DMS53 treated with DMSO at 0.1 percent for 48 hours (cell line): ENCODE results near the gene ATG12.
"Not testable (repeated sequence)": the region's sequence is repeated elsewhere in the genome, so short reads cannot be mapped to it uniquely, and the experiment has no call there.

Source experiments
- DNase-seq: peaks from one replicate; lab custom pipeline; 2025; ENCODE audit not compliant: unreplicated experiment; lab: John Stamatoyannopoulos, UW

Gene ATG12

GRCh38 chr5:115842952-115843351 lies 1.6 kb upstream of the ATG12 start:
- no peak for DNase-seq

GRCh38 chr5:115842089-115842935 lies 947 bp upstream of the ATG12 start:
- peak; percentile 48 for DNase-seq

DNA sequence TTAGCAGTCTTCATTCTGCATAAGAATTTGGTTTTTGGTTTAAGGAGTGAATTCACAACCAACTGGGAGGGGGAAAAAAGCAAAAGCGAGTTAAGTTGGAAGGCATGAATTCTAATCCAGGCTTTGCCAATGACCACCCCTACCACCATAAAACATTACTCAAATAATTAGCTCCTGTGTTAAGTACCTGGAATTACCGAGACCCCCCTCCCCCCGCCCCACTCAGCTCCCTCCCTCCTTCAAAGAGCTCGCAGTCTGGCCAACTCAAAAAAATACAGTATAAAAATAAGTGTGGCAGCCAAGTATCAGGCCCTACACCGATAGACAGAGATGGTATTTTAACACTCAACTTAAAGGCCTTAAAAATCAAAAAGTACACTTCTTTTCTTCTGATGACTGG lies 492 bp downstream of the ATG12 start:
- DNase-seq: no peak

DNA sequence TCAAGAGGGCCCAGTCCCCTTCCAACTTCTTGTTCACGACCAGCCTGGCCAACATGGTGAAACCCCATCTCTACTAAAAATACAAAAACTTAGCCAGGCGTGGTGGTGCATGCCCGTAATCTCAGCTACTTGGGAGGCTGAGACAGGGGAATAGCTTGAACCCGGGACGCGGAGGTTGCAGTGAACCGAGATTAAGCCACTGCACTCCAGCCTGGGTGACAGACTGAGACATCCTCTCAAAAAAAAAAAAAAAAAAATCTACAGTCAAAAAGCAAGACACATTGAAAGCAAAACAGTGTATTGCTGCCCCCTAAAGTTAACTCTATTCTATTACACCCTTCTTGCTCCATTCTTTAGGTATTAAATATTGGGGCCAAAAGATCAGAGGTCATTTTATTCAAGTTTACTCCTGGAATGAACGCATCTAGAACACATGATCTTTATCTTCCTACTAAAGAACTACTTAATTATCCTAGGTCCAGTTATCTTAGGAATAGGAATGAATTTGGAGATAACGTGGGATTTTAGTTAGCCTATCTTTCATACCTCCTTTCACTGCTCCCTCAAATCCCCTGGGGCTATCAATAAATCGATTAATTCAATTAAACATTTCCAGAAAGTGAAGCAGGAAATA lies 2.4 kb downstream of the ATG12 start:
- DNase-seq: peak; percentile 63

DNA sequence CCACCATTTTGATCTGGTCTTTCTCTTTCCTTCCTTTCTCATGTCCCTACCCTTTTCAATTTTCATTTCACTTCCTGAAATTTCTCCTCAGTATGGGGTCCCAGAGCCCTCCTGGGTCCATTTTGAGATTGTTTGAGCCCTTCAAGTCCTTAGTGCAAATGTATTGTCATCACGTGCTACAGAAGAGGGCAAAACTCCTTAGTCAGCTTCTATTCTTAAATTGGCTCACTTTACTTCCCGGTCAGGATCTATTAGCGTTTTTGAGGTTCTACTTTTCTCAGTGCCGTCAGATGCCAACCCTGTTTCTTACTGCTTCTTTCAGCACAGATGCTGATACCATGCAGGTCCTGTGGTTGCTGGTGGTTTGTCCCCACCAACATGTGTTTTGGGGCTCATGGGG lies 5.9 kb downstream of the ATG12 start:
- no peak for DNase-seq

- peak; percentile 57 for DNase-seq
These were observed 10.1 kb downstream of the ATG12 start for GRCh38 chr5:115831163-115831768.

DNA sequence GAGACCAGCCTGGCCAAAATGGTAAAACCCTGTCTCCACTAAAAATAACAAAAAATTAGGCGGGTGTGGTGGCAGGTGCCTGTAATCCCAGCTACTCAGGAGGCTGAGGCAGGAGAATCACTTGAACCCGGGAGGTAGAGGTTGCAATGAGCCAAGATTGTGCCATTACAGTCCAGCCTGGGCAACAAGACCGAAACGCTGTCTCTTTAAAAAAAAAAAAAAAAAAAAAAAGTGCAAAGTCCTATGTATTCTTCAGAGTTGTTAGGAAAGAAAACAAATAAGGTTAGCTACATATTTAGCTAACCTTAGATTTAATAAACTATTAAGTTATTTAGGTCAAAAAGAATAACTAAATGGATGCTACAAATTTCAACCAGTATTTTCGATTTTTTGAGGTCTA lies 11.5 kb downstream of the ATG12 start:
- DNase-seq: no peak

- DNase-seq: no peak
These were observed 15.4 kb downstream of the ATG12 start for GRCh38 chr5:115825948-115826347.

DNA sequence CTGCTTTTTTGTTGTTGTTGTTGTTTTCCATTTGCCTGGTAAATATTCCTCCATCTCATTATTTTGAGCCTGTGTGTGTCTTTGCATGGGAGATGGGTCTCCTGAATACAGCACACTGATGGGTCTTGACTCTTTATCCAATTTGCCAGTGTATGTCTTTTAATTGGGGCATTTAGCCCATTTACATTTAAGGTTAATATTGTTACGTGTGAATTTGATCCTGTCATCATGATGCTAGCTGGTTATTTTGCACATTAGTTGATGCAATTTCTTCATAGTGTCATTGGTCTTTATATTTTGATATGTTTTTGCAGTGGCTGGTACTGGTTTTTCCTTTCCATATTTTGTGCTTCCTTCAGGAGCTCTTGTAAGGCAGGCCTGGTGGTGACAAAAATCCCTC lies 16.4 kb downstream of the ATG12 start:
- DNase-seq: not testable (repeated sequence)

GRCh38 chr5:115820846-115821245 lies 20.5 kb downstream of the ATG12 start:
- DNase-seq: no peak

- DNase-seq: no peak
These were observed 22.5 kb downstream of the ATG12 start for GRCh38 chr5:115818821-115819220.

DNA sequence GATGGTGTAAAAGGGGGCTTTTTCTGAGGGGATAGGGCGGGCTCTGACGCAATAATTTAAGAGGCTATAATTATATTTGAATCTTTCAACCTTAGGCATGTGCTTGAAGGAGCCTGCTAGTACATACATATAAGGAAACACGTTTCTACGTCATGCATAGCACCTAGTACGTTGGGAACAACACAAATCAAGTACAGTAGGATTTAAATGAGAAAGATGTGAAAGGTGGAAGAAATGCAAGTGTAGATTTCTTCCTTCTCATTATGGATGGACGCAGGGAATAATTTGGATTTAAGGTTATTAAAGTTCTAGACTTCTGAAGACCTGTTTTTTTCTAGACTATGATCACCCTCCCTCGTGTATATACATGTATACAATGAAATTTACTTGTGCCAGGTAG lies 24.0 kb downstream of the ATG12 start:
- no peak for DNase-seq

- no peak for DNase-seq
These were observed 24.9 kb downstream of the ATG12 start, which contains the start of gene CDO1 for GRCh38 chr5:115816226-115817081. CDO1 (minus strand) TSS chr5:115816659; CDS start chr5:115816397, 262 bp downstream.

- DNase-seq: no peak
These were observed 25.6 kb downstream of the ATG12 start for GRCh38 chr5:115815693-115816225.

GRCh38 chr5:115815006-115815692 lies 26.2 kb downstream of the ATG12 start:
- DNase-seq: no peak

- no peak for DNase-seq
These were observed 27.6 kb downstream of the ATG12 start for GRCh38 chr5:115813719-115814118.

GRCh38 chr5:115812372-115812771 lies 29.0 kb downstream of the ATG12 start:
- no peak for DNase-seq

GRCh38 chr5:115811406-115811805 lies 30.0 kb downstream of the ATG12 start:
- DNase-seq: no peak

DNA sequence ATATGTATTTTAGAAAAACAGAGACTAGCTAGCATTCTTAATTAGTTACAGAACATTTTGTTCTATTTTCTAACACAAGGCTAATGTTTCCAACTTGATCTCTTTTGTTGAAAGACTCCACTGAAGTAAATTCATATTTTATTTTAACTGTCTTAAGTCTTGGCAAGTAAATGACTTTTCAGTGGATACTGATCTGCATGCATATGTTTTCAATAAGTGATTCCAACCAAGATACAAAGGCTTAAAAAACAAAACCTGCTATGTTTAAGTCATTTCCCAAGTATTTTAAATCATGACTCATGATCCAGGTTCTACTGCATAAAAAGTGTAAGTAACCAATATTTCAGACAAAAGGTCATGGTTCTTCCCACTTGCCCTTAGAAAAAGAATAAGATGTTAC lies 30.6 kb downstream of the ATG12 start:
- DNase-seq: no peak

DNA sequence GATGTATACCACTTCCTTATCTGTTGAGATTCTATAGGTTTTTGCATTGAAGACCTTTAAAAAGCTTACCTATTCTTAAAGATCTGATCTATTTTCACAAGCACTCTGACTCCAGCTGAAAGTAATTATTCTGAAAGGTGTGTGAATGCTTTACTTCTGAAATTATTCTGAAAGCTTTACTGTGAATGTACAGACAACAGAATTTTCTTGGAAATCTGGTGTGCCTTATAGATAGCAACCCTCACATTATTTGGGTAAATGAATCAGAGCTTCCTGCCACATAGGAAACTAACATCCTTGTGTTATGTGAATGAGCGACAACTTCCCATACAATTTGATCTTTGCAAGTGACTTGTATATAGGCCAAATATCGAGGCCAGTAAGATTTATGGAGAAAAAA lies 31.4 kb downstream of the ATG12 start:
- no peak for DNase-seq
